ENCODE measurements around the gene S100A3.
"Not testable (repeated sequence)": the region's sequence is repeated elsewhere in the genome, so short reads cannot be mapped to it uniquely, and the experiment has no call there.

The S100A3 gene

DNA sequence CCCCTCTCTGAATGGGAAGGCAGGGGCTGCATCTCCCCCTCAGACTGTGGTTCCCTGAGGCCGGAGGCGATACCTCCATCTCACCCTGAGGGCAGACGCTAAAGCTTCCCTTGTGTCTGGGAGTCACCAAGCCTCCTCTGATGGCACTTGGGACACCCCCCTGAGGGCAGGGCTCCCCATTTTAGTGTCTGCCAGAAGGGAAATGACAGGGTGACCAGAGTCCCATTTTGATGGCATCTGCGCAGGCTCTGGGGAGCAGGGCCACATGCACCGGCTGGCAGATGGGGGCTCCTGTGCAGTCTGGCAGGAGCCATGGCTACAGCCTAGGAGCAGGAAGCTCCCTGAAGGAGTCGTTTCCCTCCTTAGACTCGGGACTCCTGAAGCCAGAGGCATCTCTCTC, 14.9 kb upstream of the S100A3 start:
- Mint-ChIP-seq H3K27ac (no peak overlapping the region), H3K4me1 (peaks cover 25% of the 10 kb centered on the region), H3K9me3 (no peaks in the 10 kb centered on the region), H3K36me3 (no peaks in the 10 kb centered on the region), H3K27me3 (no peaks in the 10 kb centered on the region), H3K4me3 (no peak overlapping the region)
- DNase-seq (ENCODE audit: low spot score in 2 of 2) (no peak), ATAC-seq (ENCODE audit: low read depth) (no peak)

DNA sequence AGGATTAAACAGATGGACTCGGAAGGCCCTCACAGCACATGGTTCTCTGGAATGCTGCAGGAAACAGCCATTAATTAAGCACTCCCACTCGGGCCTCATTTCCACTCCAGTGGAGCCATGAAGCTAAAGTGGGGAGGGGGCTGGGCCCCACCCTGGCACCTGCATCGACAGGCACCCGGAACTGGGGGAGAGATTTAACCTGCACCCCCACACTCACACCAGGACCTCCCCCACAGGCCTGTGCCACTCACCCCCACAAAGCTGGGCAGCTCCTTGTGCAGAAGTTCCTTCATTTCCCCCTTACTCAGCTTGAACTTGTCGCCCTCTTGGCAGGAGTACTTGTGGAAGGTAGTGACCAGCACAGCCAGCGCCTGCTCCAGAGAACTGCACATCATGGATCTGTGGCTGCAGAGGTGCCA, 14.4 kb upstream of the S100A3 start:
- no peak for ATAC-seq (ENCODE audit: low read depth)
- Mint-ChIP-seq H3K4me1 (peaks cover 21% of the 10 kb centered on the region), H3K27me3 (no peaks in the 10 kb centered on the region), H3K4me3 (no peak overlapping the region), H3K36me3 (no peaks in the 10 kb centered on the region), H3K27ac (no peak overlapping the region), H3K9me3 (no peaks in the 10 kb centered on the region)
- no peak for DNase-seq (ENCODE audit: low spot score in 2 of 2)

DNA sequence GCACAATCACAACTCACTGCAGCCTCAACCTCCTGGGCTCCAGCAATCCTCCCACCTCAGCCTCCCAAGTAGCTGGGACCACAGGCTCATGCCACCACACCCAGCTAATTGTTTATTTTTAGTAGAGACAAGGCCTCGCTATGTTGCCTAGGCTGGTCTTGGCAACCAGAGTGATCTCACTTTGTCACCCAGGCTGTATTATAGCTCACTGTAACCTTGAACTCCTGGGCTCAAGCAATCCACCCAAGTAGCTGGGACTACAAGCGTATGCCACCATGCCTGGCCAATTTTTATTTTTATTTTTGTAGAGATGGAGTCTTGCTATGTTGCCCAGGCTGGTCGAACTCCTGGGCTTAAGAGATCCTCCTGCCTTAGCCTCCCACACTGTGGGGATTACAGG, 13.0 kb upstream of the S100A3 start:
- H3K9me3 Mint-ChIP-seq, result not testable (repeated sequence)

DNA sequence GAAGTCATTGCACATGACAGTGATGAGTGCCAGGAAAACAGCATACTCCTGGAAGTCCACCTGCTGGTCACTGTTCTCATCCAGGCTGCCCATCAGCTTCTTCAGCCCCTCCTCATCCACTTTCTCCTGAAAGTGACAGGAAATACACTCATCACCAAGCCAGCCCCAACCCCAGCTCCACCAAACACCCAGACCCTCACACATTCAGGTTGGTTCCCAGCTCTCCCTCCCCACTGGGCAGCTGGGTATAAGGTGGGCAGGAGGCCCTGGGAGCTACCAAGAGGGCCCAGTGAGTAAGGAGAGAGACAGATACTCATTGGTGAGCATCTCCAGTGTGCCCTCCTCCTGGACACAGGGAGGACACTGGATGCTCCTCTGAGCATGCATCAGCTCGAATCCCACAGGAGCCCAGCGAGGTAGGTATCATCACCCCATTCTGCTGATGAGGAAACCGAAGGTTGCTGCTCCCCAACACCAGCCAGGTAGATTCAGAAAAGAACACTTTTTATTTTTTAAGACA, 12.5 kb upstream of the S100A3 start:
- DNase-seq (ENCODE audit: low spot score in 2 of 2) (no peak), ATAC-seq (ENCODE audit: low read depth) (no peak)
- Mint-ChIP-seq H3K9me3 (no peaks in the 10 kb centered on the region), H3K4me1 (peaks cover 9% of the 10 kb centered on the region), H3K27ac (no peak overlapping the region), H3K36me3 (no peaks in the 10 kb centered on the region), H3K4me3 (no peak overlapping the region), H3K27me3 (no peaks in the 10 kb centered on the region)

More for the DNA sequence above, 13.0 kb upstream of the S100A3 start:
- H3K4me1 Mint-ChIP-seq, result peaks cover 13% of the 10 kb centered on the region
- not testable (repeated sequence) for H3K27ac Mint-ChIP-seq; H3K27me3 Mint-ChIP-seq; H3K4me3 Mint-ChIP-seq; ATAC-seq (ENCODE audit: low read depth); DNase-seq (ENCODE audit: low spot score in 2 of 2); H3K36me3 Mint-ChIP-seq

DNA sequence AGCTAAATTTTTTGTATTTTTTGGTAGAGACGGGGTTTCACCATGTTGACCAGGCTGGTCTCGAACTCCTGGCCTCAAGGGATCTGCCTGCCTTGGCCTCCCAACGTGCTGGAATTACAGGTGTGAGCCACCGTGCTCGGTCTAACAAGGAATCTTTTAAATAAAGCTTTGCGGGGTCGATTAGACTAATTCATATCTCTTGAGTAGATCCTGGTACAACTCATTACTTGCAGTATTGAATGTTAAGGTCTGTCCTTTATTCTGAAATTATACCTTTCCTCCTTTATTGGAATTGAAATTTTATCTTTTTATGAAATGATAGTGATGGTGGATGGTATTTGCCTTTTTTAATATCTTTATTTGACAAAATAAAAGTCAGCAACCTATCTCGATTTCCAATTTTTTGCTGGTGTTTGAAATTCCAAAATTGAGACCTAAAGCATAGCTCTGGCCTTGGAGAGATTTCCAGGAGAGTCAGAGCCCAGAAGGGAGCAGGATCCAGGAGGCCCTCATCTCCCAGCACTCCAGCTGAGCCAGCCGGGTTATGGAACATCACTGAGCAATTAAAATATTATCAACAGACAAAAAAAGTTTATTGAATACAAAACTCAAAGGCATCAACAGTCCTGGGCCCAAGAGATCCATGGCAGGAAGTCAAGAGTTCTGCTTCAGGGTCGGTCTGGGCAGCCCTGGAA, 11.9 kb upstream of the S100A3 start:
- Mint-ChIP-seq H3K36me3 (no peaks in the 10 kb centered on the region), H3K27me3 (no peaks in the 10 kb centered on the region)

DNA sequence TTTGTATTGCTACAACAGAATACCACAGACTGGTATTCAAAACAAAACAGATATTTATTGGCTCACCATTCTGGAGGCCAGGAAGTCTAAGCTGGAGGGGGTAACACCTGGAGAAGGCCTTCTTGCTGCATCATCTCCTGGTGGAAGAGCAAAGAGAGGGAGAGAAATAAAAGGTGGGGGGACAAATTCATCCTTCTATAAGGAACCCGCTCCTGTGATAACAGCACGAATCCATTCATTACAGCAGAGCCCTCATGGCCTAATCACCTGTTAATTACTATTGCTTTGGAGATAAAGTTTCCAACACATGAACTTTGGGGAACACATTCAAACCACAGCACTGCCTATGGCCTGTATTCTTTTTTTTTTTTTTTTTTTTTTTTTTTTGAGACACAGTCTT, 11.2 kb upstream of the S100A3 start:
- Mint-ChIP-seq H3K27ac (no peak overlapping the region), H3K27me3 (no peaks in the 10 kb centered on the region), H3K36me3 (no peaks in the 10 kb centered on the region), H3K4me3 (no peak overlapping the region), H3K4me1 (peaks cover 3% of the 10 kb centered on the region), H3K9me3 (no peaks in the 10 kb centered on the region)
- no peak for ATAC-seq (ENCODE audit: low read depth)
- no peak for DNase-seq (ENCODE audit: low spot score in 2 of 2)

More for the DNA sequence above, 11.9 kb upstream of the S100A3 start:
- Mint-ChIP-seq H3K4me3 (no peak overlapping the region), H3K9me3 (no peaks in the 10 kb centered on the region), H3K27ac (no peak overlapping the region), H3K4me1 (peaks cover 7% of the 10 kb centered on the region)
- ATAC-seq (ENCODE audit: low read depth), result no peak
- DNase-seq (ENCODE audit: low spot score in 2 of 2), result no peak

DNA sequence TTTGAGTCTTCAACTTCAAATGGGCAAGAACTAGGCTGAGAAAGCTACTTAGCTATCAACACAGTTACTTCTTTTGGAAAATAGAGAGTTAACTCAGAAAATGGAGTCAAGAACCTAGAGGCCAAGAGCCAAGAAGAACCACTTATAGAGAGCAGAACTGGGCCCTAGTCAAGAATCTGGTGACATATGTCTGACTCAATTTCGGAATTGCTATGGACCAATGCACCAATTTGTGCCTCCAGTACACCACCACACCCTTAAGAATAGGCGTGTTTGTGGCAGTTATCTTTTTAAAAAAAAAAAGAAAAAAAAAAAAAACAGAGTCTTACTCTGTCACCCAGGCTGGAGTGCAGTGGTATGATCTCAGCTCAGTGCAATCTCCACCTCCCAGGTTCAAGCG, 8.8 kb upstream of the S100A3 start:
- Mint-ChIP-seq H3K9me3 (no peaks in the 10 kb centered on the region), H3K27ac (no peak overlapping the region), H3K36me3 (no peaks in the 10 kb centered on the region), H3K27me3 (no peaks in the 10 kb centered on the region), H3K4me3 (no peak overlapping the region), H3K4me1 (peaks cover 3% of the 10 kb centered on the region)
- no peak for DNase-seq (ENCODE audit: low spot score in 2 of 2)
- no peak for ATAC-seq (ENCODE audit: low read depth)

DNA sequence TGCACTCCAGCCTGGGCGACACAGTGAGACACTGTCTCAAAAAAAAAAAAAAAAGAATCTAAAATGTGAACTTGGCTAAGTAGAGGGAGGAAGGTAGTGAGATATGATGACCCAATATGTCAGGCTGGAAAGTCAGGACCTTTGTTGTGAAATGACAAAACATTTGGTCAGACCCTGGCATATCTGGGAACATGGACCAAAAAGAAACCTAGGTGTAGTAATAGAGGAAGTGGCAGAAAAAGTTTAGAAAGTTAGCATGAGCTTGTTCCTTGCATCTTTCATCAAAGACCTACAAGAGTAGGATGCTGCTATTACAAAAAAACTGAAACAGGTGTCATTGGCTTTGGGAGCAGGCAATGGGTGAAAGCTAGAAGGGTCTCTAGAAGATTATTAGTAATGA, 7.3 kb upstream of the S100A3 start:
- Mint-ChIP-seq H3K4me1 (peaks cover 3% of the 10 kb centered on the region), H3K4me3 (no peak overlapping the region), H3K9me3 (no peaks in the 10 kb centered on the region), H3K27me3 (no peaks in the 10 kb centered on the region), H3K27ac (no peak overlapping the region), H3K36me3 (no peaks in the 10 kb centered on the region)
- DNase-seq (ENCODE audit: low spot score in 2 of 2), result no peak
- ATAC-seq (ENCODE audit: low read depth), result no peak

DNA sequence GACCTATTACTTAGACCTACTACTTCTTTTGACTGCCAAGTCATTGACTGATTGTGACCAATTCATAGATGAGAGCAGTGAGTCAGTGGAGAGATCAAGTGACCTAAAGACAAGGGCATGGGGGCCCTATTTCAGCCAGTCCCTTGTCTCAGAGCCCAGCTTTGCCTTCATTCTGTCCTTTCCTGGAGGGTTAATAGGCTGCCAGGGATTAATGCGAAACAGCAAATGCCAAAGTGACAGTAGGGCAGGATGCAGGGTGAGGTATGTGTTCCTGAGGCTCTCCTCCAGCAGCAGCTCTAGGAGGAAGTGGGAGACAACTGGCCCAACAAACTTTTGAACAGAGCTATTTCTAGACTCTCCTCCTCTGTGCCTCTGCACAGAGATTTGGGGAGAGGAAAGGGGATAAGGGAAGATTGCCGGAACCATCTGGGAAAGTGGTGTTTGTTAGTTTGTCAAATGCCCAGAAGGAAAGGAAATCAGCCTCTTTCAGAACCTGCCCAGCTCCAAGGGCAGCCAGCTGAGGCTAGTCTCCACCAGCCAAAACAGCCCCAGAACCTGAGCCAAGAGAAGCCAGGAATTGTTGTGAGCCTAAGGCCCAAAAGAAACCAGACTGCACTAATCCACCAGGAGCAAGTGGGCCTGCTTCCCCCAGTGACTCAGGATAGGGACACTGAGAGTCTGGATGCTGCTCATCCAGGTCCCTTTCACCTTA, 4.9 kb upstream of the S100A3 start:
- ATAC-seq (ENCODE audit: low read depth) (no peak), DNase-seq (ENCODE audit: low spot score in 2 of 2) (no peak)
- Mint-ChIP-seq H3K36me3 (no peaks in the 10 kb centered on the region), H3K9me3 (no peaks in the 10 kb centered on the region), H3K27ac (no peak overlapping the region), H3K27me3 (peaks cover 2% of the 10 kb centered on the region), H3K4me3 (no peak overlapping the region), H3K4me1 (peaks cover 3% of the 10 kb centered on the region)

DNA sequence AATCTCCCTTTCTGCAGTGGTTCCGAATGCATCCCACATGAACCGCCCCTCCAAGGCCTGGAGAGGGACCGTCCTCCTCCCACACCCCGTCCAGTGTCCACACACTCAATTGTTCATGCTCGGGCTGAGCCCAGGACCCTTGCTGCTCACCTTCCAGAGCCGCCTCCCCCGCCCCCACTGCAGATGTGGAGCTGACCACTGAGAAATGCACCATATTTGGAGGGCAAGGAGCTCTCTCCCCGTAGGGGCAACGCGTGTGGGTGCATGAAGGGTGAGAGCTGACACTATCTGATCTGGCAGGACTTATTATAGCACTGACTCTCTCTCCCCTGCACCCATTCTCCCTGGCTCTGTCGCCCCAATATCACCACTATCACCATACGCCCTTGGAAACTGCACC, 4.0 kb upstream of the S100A3 start:
- no peak for ATAC-seq (ENCODE audit: low read depth)
- Mint-ChIP-seq H3K36me3 (no peaks in the 10 kb centered on the region), H3K27me3 (peaks cover 2% of the 10 kb centered on the region), H3K27ac (no peak overlapping the region), H3K9me3 (no peaks in the 10 kb centered on the region), H3K4me1 (peaks cover 3% of the 10 kb centered on the region), H3K4me3 (no peak overlapping the region)
- DNase-seq (ENCODE audit: low spot score in 2 of 2), result no peak

DNA sequence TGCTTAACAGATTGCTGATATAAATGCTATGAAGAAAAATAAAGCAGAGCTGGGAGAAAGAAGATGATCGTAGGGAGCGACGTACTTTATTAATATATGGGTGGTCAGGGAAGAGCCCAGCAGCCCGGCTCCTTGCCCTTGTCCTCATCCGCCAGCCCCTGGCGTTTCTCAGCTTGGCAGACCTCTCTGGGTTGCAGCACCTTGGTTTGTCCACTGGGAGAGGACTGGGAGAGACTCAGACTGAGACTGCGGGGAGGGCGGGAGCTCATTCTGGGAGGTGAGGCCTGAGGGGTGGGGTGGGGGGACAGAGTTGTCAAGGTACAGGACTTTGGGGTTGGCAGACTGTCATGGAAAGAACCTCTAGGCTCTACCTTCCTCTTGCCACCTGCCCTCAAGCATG, 3.3 kb upstream of the S100A3 start:
- DNase-seq (ENCODE audit: low spot score in 2 of 2) (no peak), ATAC-seq (ENCODE audit: low read depth) (no peak)
- no peak overlapping the region for H3K27ac Mint-ChIP-seq
- H3K9me3 Mint-ChIP-seq, result no peaks in the 10 kb centered on the region
- H3K36me3 Mint-ChIP-seq, result no peaks in the 10 kb centered on the region
- H3K4me1 Mint-ChIP-seq, result peaks cover 3% of the 10 kb centered on the region
- no peak overlapping the region for H3K4me3 Mint-ChIP-seq
- peaks cover 2% of the 10 kb centered on the region for H3K27me3 Mint-ChIP-seq

DNA sequence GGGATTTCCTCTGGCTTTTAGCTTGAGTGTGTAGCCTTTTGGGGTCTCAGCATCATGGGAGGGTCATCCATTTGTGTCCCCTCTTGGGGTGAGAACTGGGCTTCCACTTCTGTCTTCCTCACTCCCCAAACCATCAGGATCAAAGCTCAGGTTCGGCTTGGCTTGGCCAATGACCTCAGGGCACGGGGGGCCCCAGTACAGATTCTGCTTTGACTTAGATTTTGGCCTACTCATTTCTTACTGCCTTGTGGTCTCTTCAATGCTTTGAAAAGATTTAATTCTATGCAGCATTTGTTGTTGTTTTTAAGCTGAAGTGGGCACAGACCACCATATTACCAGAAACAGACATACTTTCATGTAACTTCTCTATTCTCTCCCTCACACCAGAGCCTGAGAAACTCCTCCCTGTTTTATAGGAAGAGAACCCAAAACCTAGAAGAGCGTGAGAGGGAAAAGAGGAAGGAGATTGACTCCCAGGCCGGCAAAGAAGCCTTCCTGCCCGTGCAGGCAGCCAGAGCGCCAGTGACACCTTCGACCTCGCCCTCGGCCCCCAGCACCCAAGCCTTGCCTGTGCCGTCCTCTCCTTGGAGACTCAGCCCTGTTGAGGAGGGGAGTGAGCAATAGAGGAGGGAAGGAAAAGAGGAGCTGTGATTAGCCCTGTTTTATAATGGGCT, 1.9 kb upstream of the S100A3 start:
- H3K27ac Mint-ChIP-seq, result no peak overlapping the region

DNA sequence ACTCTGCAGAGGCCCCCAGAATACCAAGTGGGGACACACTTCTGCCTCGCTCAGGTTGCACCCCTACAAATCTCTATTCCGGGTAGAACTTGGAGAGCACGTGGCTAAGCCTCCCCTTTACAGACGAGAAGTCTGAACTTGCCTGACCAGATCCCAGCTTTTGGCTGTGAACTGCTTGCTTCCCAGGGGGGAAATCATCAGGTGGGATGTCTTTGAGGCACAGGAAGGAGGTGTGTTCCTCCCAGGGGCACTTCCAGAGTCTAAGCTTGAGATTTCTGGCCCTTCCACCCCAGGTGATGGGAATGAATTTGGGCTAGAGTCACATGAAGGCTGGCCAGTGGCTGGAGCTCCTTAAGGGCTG, 1.3 kb upstream of the S100A3 start:
- ATAC-seq (ENCODE audit: low read depth), result no peak
- H3K9me3 Mint-ChIP-seq, result no peaks in the 10 kb centered on the region
- no peak overlapping the region for H3K4me3 Mint-ChIP-seq
- peaks cover 11% of the 10 kb centered on the region for H3K4me1 Mint-ChIP-seq
- no peak for DNase-seq (ENCODE audit: low spot score in 2 of 2)
- no peaks in the 10 kb centered on the region for H3K36me3 Mint-ChIP-seq
- no peak overlapping the region for H3K27ac Mint-ChIP-seq
- H3K27me3 Mint-ChIP-seq, result peaks cover 2% of the 10 kb centered on the region

More for the DNA sequence above, 1.9 kb upstream of the S100A3 start:
- ATAC-seq (ENCODE audit: low read depth), result no peak
- Mint-ChIP-seq H3K36me3 (no peaks in the 10 kb centered on the region), H3K27me3 (peaks cover 2% of the 10 kb centered on the region), H3K9me3 (no peaks in the 10 kb centered on the region), H3K4me3 (no peak overlapping the region), H3K4me1 (peaks cover 5% of the 10 kb centered on the region)
- no peak for DNase-seq (ENCODE audit: low spot score in 2 of 2)

DNA sequence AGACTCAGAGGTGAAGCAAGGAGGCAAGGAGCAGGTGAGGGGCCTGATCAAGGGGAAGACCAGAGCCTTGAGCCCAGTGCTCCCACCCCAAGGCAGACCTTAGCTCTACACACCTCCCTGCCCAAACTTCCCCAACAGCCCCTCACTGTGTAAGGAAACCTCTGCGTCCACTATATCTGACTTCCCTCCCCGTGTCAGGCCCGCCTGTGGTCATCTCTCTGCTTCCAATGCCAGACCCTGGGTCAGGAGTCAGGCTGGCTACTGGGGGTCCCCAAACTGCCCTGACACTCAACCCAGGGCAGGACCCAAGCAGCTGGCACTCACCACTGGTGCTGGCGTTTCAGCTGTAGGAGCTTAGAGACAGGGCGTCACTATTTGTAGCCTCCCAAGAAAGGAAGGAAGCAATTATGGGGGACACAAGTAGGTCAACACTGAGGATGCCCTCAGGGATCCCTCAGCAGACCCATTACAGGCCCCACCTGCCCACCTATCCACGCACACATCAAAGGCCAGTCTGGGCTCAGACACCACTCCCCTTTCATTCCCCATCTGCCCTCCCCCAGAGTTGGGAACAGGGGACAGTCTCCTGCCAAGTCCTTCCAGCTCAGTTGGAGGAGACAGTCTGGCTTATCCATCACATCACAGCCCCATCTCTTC, 811 bp upstream of the S100A3 start:
- Mint-ChIP-seq H3K4me3 (no peak overlapping the region), H3K9me3 (no peaks in the 10 kb centered on the region), H3K4me1 (peaks cover 16% of the 10 kb centered on the region), H3K27me3 (peaks cover 2% of the 10 kb centered on the region), H3K27ac (no peak overlapping the region), H3K36me3 (no peaks in the 10 kb centered on the region)
- ATAC-seq (ENCODE audit: low read depth), result no peak
- no peak for DNase-seq (ENCODE audit: low spot score in 2 of 2)

All from memory B cell (primary cell).